HepG2 (cell line): ENCODE data around the gene CNOT1. TPM values are rescaled to one million over a fixed set of nuclear protein-coding genes. Genes with fewer than 3 reads are reported as not detected.

ENCODE experiments used
- ATF2 ChIP-seq: sonication (generic); formaldehyde crosslinking; IDR thresholded peaks from 2 replicates; pipeline ENCODE4 v1.4.0; 2020; ENCODE audit warnings: missing genetic modification reagents
- BHLHE40 ChIP-seq: IDR thresholded peaks from 2 replicates; pipeline ENCODE4 v1.6.1; 2011; ENCODE audit warnings: low read length, improper control_type of control experiment
- DR1 ChIP-seq: sonication (generic); formaldehyde crosslinking; IDR thresholded peaks from 2 replicates; pipeline ENCODE4 v1.8.0; 2021; ENCODE audit warnings: mild to moderate bottlenecking, missing genetic modification reagents, inconsistent platforms
- FLYWCH1 ChIP-seq: sonication (generic); formaldehyde crosslinking; IDR thresholded peaks from 2 replicates; pipeline ENCODE4 v1.8.1; 2023; ENCODE audit warnings: mild to moderate bottlenecking, missing genetic modification reagents
- HIC2 ChIP-seq: sonication (generic); formaldehyde crosslinking; IDR thresholded peaks from 2 replicates; pipeline ENCODE4 v1.9.0; 2022; ENCODE audit warnings: low read depth, missing genetic modification reagents
- HMGXB4 ChIP-seq, 2 experiments: sonication (generic) in 1 of 2; formaldehyde crosslinking in 1 of 2; IDR thresholded peaks; 2 replicates each; pipeline versions ENCODE4 v1.4.0 to v1.6.1; 2018 to 2020; ENCODE audit warnings: missing genetic modification reagents in 2 of 2, borderline replicate concordance in 1 of 2, low read depth in 1 of 2, mild to moderate bottlenecking in 1 of 2, missing biosample characterization in 1 of 2
- IRX3 ChIP-seq: sonication (generic); formaldehyde crosslinking; IDR thresholded peaks from 2 replicates; pipeline ENCODE4 v1.8.1; 2023; ENCODE audit warnings: mild to moderate bottlenecking, low read depth, missing genetic modification reagents, borderline replicate concordance
- NR2F6 ChIP-seq, 2 experiments: IDR thresholded peaks; 2 replicates each; pipeline ENCODE4 v1.6.1; 2016; ENCODE audit warnings: antibody characterized with exemption in 1 of 2, mild to moderate bottlenecking in 1 of 2
- ONECUT2 ChIP-seq: sonication (generic); formaldehyde crosslinking; IDR thresholded peaks from 2 replicates; pipeline ENCODE4 v1.4.0; 2020; ENCODE audit warnings: missing genetic modification reagents
- PCBP2 ChIP-seq: fragments of 200-400 bp; formaldehyde crosslinking; optimal IDR thresholded peaks from 2 replicates; pipeline ENCODE3; 2018; ENCODE audit warnings: low read length, low read depth; ENCODE audit not compliant: poor library complexity, severe bottlenecking
- REL ChIP-seq: sonication (generic); formaldehyde crosslinking; conservative IDR thresholded peaks from 2 replicates; pipeline ENCODE4 v1.8.0; 2022; ENCODE audit warnings: mild to moderate bottlenecking, missing genetic modification reagents, moderate library complexity
- SKI ChIP-seq: fragments of 450-650 bp; IDR thresholded peaks from one replicate; pipeline ENCODE4 v1.6.1; 2018; ENCODE audit warnings: mild to moderate bottlenecking; ENCODE audit not compliant: partially characterized antibody
- SP1 ChIP-seq, 2 experiments: fragments of 450-650 bp in 1 of 2; sonication (generic) in 1 of 2; formaldehyde crosslinking in 1 of 2; IDR thresholded peaks; 2 replicates each; pipeline versions ENCODE4 v1.4.0 to v1.6.1; 2016 to 2020; ENCODE audit warnings: missing genetic modification reagents in 1 of 2
- SRSF1 ChIP-seq: fragments of 200-400 bp; formaldehyde crosslinking; optimal IDR thresholded peaks from 2 replicates; pipeline ENCODE3; 2017; ENCODE audit warnings: mild to moderate bottlenecking, low read depth, low read length, moderate library complexity
- TAF1 ChIP-seq: sonication (generic); formaldehyde crosslinking; IDR thresholded peaks from 2 replicates; pipeline ENCODE4 v1.4.0; 2020; ENCODE audit warnings: missing genetic modification reagents
- YY1 ChIP-seq: IDR thresholded peaks from 2 replicates; pipeline ENCODE4 v1.6.1; 2011; ENCODE audit warnings: low read length, low read depth, moderate library complexity, mild to moderate bottlenecking; ENCODE audit not compliant: insufficient read depth, insufficient replicate concordance
- ZBTB38 ChIP-seq: sonication (generic); formaldehyde crosslinking; IDR thresholded peaks from 2 replicates; pipeline ENCODE4 v1.5.1; 2020; ENCODE audit warnings: mild to moderate bottlenecking, missing genetic modification reagents
- ZEB1 ChIP-seq: IDR thresholded peaks from 2 replicates; pipeline ENCODE4 v1.6.1; 2012; ENCODE audit warnings: mild to moderate bottlenecking, low read depth, inconsistent platforms; ENCODE audit not compliant: insufficient replicate concordance
- ZFP1 ChIP-seq: IDR thresholded peaks from 2 replicates; pipeline ENCODE4 v1.6.1; 2016
- ZNF121 ChIP-seq: sonication (generic); formaldehyde crosslinking; IDR thresholded peaks from 2 replicates; pipeline ENCODE4 v1.5.0; 2020; ENCODE audit warnings: mild to moderate bottlenecking, missing genetic modification reagents
- polyA plus RNA-seq, 8 experiments: library from polyadenylated mRNA; depleted of rRNA in 3 of 8; stranded (reverse) in 7 of 8; unstranded in 1 of 8; fragments of >200 nt; fragmentation: Illumina TruSeq in 4 of 8; extraction: Trizol in 4 of 8; gene quantifications; 2 replicates each; pipeline versions ENCODE4 v1.2.1 to v1.2.3, GENCODE V29; 2011 to 2016; ENCODE audit warnings: low read depth in 4 of 8, missing spikeins in 1 of 8, mixed read lengths in 1 of 8; ENCODE audit not compliant: insufficient read depth in 1 of 8
- total RNA-seq, 5 experiments: library from RNA; depleted of rRNA; stranded (reverse); fragments of >200 nt; fragmentation: Illumina TruSeq; extraction: Trizol; gene quantifications; 2 replicates each; pipeline ENCODE4 v1.2.3, GENCODE V29; 2016; ENCODE audit warnings: low read depth in 1 of 5

Gene CNOT1
- total and polyA plus RNA-seq, 2 of the 13 experiments (the other 11 are each of a cell fraction or from before 2014, with no cell fraction given), result 188 to 232 TPM

- peak in 1 of 2 experiments; percentile 70; a peak in 2 of 4 replicates for TF ChIP-seq HMGXB4 (CRISPR knock-in tag; IDR thresholded peaks at IDR 0.05; ENCODE audit: borderline replicate concordance in 1 of 2, low read depth in 1 of 2)
- peak; percentile 57 for TF ChIP-seq DR1 (CRISPR knock-in tag)
- TF ChIP-seq SKI, result peak; percentile 14
- TF ChIP-seq ZEB1, result peak; percentile 14
- peak; percentile 67; the same call in 1 of the 2 replicates for TF ChIP-seq ZBTB38
- TF ChIP-seq YY1, result peak; percentile 97
- TF ChIP-seq ONECUT2 (CRISPR knock-in tag), result peak; percentile 23; the same call in 1 of the 2 replicates
- peak; percentile 30 for TF ChIP-seq ZNF121 (CRISPR knock-in tag)
- TF ChIP-seq SRSF1, result peak; percentile 93
- no peak for TF ChIP-seq FLYWCH1
- TF ChIP-seq IRX3 (CRISPR knock-in tag), result no peak
- TF ChIP-seq REL (CRISPR knock-in tag), result no peak
- TF ChIP-seq HIC2 (CRISPR knock-in tag), result no peak; the same call in 1 of the 2 replicates
- TF ChIP-seq SP1 (IDR thresholded peaks at IDR 0.05), result no peak
- TF ChIP-seq SP1 (CRISPR knock-in tag; IDR thresholded peaks at IDR 0.05), result peak; percentile 51
- peak; percentile 86 for TF ChIP-seq TAF1 (CRISPR knock-in tag)
- TF ChIP-seq BHLHE40, result 0 out of 2 replicates have a peak, but pooled peaks have one; percentile 28
- TF ChIP-seq NR2F6 (IDR thresholded peaks at IDR 0.05), result peak; percentile 49; the same call in 1 of the 2 replicates
- peak; percentile 28; the same call in 1 of the 2 replicates for TF ChIP-seq NR2F6 (CRISPR knock-in tag; IDR thresholded peaks at IDR 0.05)
- TF ChIP-seq PCBP2, result no peak
- no peak for TF ChIP-seq ZFP1 (CRISPR knock-in tag)
- peak; percentile 85 for TF ChIP-seq ATF2 (CRISPR knock-in tag)
These were observed at the start of gene CNOT1 (continued) for GRCh38 chr16:58629733-58630640.
